ENCODE data around the gene SFMBT1. TPM values are rescaled to one million over a fixed set of nuclear protein-coding genes. Genes with fewer than 3 reads are reported as not detected.

Gene SFMBT1
- total and polyA plus RNA-seq, 2 experiments from 2014 or later, result 8.5 to 18.1 TPM

- no peaks in the 10 kb centered on the region for H3K79me2 ChIP-seq
- peaks cover 19% of the 10 kb centered on the region for H3K4me1 ChIP-seq (ENCODE audit: insufficient read depth)
- no peak for TF ChIP-seq CTCF (IDR thresholded peaks at IDR 0.05; ENCODE audit: poor library complexity)
- no peak for TF ChIP-seq EZH2 (IDR thresholded peaks at IDR 0.05; ENCODE audit: borderline replicate concordance)
- TF ChIP-seq EZH2phosphoT487 (IDR thresholded peaks at IDR 0.05; ENCODE audit: low read depth, severe bottlenecking, unreplicated experiment), result no peak
- no peak overlapping the region for H3K4me3 ChIP-seq
- no peaks in the 10 kb centered on the region for H4K20me1 ChIP-seq (ENCODE audit: insufficient read depth, poor library complexity, severe bottlenecking)
- H2AFZ ChIP-seq, result no peak overlapping the region
- no peak for DNase-seq (ENCODE audit: low spot score)
- H3K36me3 ChIP-seq (replicated peaks; ENCODE audit: insufficient read depth, low read depth), result no peaks in the 10 kb centered on the region
- H3K9me3 ChIP-seq (ENCODE audit: low read depth), result no peaks in the 10 kb centered on the region
- no peaks in the 10 kb centered on the region for H3K27me3 ChIP-seq
- 85% methylated on average over 7 of the region's 7 CpGs for WGBS (ENCODE audit: low lambda C conversion rate, missing lambda C conversion rate)
- no peak overlapping the region for H3K4me2 ChIP-seq
- H3K9me2 ChIP-seq (replicated peaks; ENCODE audit: insufficient read depth), result no peaks in the 10 kb centered on the region
- H3K27ac ChIP-seq, result no peak overlapping the region
Observed at GRCh38 chr3:53080612-53081205, 34.8 kb upstream of the SFMBT1 start.

- Histone ChIP-seq H2AFZ (no peak overlapping the region), H3K27ac (no peak overlapping the region), H3K4me3 (no peak overlapping the region), H3K9me3 (ENCODE audit: low read depth) (no peaks in the 10 kb centered on the region), H3K79me2 (no peaks in the 10 kb centered on the region), H3K4me1 (ENCODE audit: insufficient read depth) (peaks cover 15% of the 10 kb centered on the region), H3K36me3 (replicated peaks; ENCODE audit: insufficient read depth, low read depth) (no peaks in the 10 kb centered on the region), H3K4me2 (no peak overlapping the region), H3K9me2 (replicated peaks; ENCODE audit: insufficient read depth) (no peaks in the 10 kb centered on the region), H4K20me1 (ENCODE audit: insufficient read depth, poor library complexity, severe bottlenecking) (no peaks in the 10 kb centered on the region), H3K27me3 (no peaks in the 10 kb centered on the region)
- DNase-seq (ENCODE audit: low spot score), result no peak
- no peak for TF ChIP-seq EZH2phosphoT487 (IDR thresholded peaks at IDR 0.05; ENCODE audit: low read depth, severe bottlenecking, unreplicated experiment)
- no peak for TF ChIP-seq CTCF (IDR thresholded peaks at IDR 0.05; ENCODE audit: poor library complexity)
- no peak for TF ChIP-seq EZH2 (IDR thresholded peaks at IDR 0.05; ENCODE audit: borderline replicate concordance)
- WGBS (ENCODE audit: low lambda C conversion rate, missing lambda C conversion rate), result 76% methylated on average over 12 of the region's 12 CpGs
Observed at GRCh38 chr3:53079791-53080555, 34.1 kb upstream of the SFMBT1 start.

GRCh38 chr3:53079147-53079546, 33.3 kb upstream of the SFMBT1 start:
- Histone ChIP-seq H3K27ac (no peak overlapping the region), H3K4me3 (no peak overlapping the region)
- WGBS (ENCODE audit: low lambda C conversion rate, missing lambda C conversion rate), result 94% methylated on average over 6 of the region's 6 CpGs

More at GRCh38 chr3:53079147-53079546, 33.3 kb upstream of the SFMBT1 start:
- TF ChIP-seq CTCF (IDR thresholded peaks at IDR 0.05; ENCODE audit: poor library complexity), result no peak
- no peak for TF ChIP-seq EZH2phosphoT487 (IDR thresholded peaks at IDR 0.05; ENCODE audit: low read depth, severe bottlenecking, unreplicated experiment)
- no peak for TF ChIP-seq EZH2 (IDR thresholded peaks at IDR 0.05; ENCODE audit: borderline replicate concordance)
- Histone ChIP-seq H3K9me3 (ENCODE audit: low read depth) (no peaks in the 10 kb centered on the region), H3K4me2 (no peak overlapping the region), H2AFZ (no peak overlapping the region), H3K9me2 (replicated peaks; ENCODE audit: insufficient read depth) (no peaks in the 10 kb centered on the region), H3K36me3 (replicated peaks; ENCODE audit: insufficient read depth, low read depth) (no peaks in the 10 kb centered on the region), H3K27me3 (no peaks in the 10 kb centered on the region), H3K4me1 (ENCODE audit: insufficient read depth) (peaks cover 8% of the 10 kb centered on the region), H4K20me1 (ENCODE audit: insufficient read depth, poor library complexity, severe bottlenecking) (no peaks in the 10 kb centered on the region), H3K79me2 (no peaks in the 10 kb centered on the region)
- DNase-seq (ENCODE audit: low spot score), result no peak

All from hepatocyte (in vitro differentiated cells).